SU-DHL-6 (cell line): Measurements from ENCODE around the gene MIPEP.

Source experiments
- H2AFZ ChIP-seq: fragments of 200-600 bp; sonication (generic); 2 replicates; pipeline ENCODE4 v1.6.1; 2014; ENCODE audit warnings: low read depth, mild to moderate bottlenecking, moderate library complexity, mixed read lengths, antibody characterized with exemption, low read length; ENCODE audit not compliant: severe bottlenecking
- H3F3A ChIP-seq: fragments of 200-600 bp; shearing (Covaris generic); 2 replicates; pipeline ENCODE4 v1.6.0; 2016; ENCODE audit warnings: antibody characterized with exemption, mild to moderate bottlenecking; ENCODE audit not compliant: insufficient read depth
- H3K27ac ChIP-seq: fragments of 200-600 bp; sonication (generic); 2 replicates; pipeline ENCODE4 v1.5.1; 2016; ENCODE audit warnings: low read depth, mild to moderate bottlenecking, low read length, moderate library complexity, mixed read lengths
- H3K27me3 ChIP-seq: fragments of 200-600 bp; sonication (generic), shearing (Covaris generic); 2 replicates; pipeline ENCODE4 v1.6.0; 2014; ENCODE audit warnings: mild to moderate bottlenecking, low read length
- H3K36me3 ChIP-seq: fragments of 200-600 bp; sonication (generic); 2 replicates; pipeline ENCODE4 v1.6.1; 2014; ENCODE audit warnings: mild to moderate bottlenecking, low read length, mixed read lengths
- H3K4me2 ChIP-seq: fragments of 300-600, 200-600 bp; shearing (Covaris generic), sonication (generic); 2 replicates; pipeline ENCODE4 v1.6.0; 2014; ENCODE audit warnings: low read length, low read depth, mild to moderate bottlenecking; ENCODE audit not compliant: poor library complexity, severe bottlenecking
- H3K4me3 ChIP-seq: fragments of 200-600 bp; sonication (generic); 2 replicates; pipeline ENCODE4 v1.5.1; 2014; ENCODE audit warnings: antibody characterized with exemption, low read length, mild to moderate bottlenecking, mixed read lengths; ENCODE audit not compliant: insufficient read depth, poor library complexity, severe bottlenecking
- H3K79me2 ChIP-seq: fragments of 200-600 bp; sonication (generic); 2 replicates; pipeline ENCODE4 v1.6.1; 2014; ENCODE audit warnings: mild to moderate bottlenecking, low read length, moderate library complexity; ENCODE audit not compliant: insufficient read depth
- H3K9ac ChIP-seq: fragments of 200-600 bp; sonication (generic); 2 replicates; pipeline ENCODE4 v1.7.0; 2014; ENCODE audit warnings: mild to moderate bottlenecking, low read length
- H3K9me2 ChIP-seq: fragments of 200-600 bp; sonication (generic); replicated peaks from 2 replicates; pipeline ENCODE4 v1.6.1; 2014; ENCODE audit warnings: low read length; ENCODE audit not compliant: insufficient read depth
- H3K9me3 ChIP-seq: fragments of 200-600 bp; sonication (generic); 2 replicates; pipeline ENCODE4 v1.6.1; 2014; ENCODE audit warnings: low read length, mixed read lengths; ENCODE audit not compliant: insufficient read depth
- H4K20me1 ChIP-seq: fragments of 200-600 bp; sonication (generic); 2 replicates; pipeline ENCODE4 v1.6.1; 2014; ENCODE audit warnings: low read depth, mild to moderate bottlenecking, antibody characterized with exemption, low read length, moderate library complexity, mixed read lengths
- CTCF ChIP-seq: fragments of 200-600 bp; sonication (generic); IDR thresholded peaks from one replicate; pipeline ENCODE4 v1.5.1; 2017; ENCODE audit warnings: antibody characterized with exemption, mild to moderate bottlenecking, low read length, moderate library complexity; ENCODE audit not compliant: insufficient read depth, poor library complexity, severe bottlenecking
- EZH2phosphoT487 ChIP-seq: fragments of 200-600 bp; sonication (generic), shearing (Covaris generic); conservative IDR thresholded peaks from 2 replicates; pipeline ENCODE4 v1.6.1; 2018; ENCODE audit warnings: mild to moderate bottlenecking, antibody characterized with exemption, low read length, moderate library complexity, mixed read lengths

The MIPEP gene

DNA sequence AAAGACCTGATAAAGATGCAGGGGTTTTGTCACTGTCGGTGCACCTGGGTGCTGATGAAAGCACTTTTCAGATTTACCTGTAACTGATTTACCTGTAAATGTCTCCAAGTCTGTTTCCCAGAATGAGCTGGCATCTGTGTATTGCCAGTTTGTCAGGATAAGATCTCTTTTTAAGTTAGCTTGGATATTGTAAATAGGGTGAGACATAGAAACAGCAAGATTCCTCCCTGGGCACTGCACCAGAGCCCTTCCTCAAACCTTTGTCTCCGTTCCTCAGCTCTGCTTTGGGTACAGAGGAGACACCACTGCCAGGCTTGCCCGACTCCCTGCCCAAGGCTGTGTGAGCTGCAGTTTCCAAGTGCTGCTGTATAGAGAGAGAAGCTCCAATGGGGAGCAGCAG is 160.4 kb downstream of the MIPEP start:
- no peaks in the 10 kb centered on the region for H3K27me3 ChIP-seq
- no peaks in the 10 kb centered on the region for H3K36me3 ChIP-seq
- no peaks in the 10 kb centered on the region for H3F3A ChIP-seq
- no peaks in the 10 kb centered on the region for H3K9me3 ChIP-seq
- no peak overlapping the region for H3K9ac ChIP-seq
- H3K9me2 ChIP-seq: no peaks in the 10 kb centered on the region
- no peak overlapping the region for H3K4me3 ChIP-seq
- H3K4me2 ChIP-seq: no peak overlapping the region
- no peak overlapping the region for H2AFZ ChIP-seq
- H3K79me2 ChIP-seq: no peaks in the 10 kb centered on the region
- H4K20me1 ChIP-seq: no peaks in the 10 kb centered on the region
- no peak overlapping the region for H3K27ac ChIP-seq
- TF ChIP-seq EZH2phosphoT487 (no peak), CTCF (no peak)

- H3K9me3 ChIP-seq: no peaks in the 10 kb centered on the region
- H3K4me3 ChIP-seq: no peak overlapping the region
- H3K79me2 ChIP-seq: no peaks in the 10 kb centered on the region
- H3K9me2 ChIP-seq: no peaks in the 10 kb centered on the region
- H3K27me3 ChIP-seq: no peaks in the 10 kb centered on the region
- H2AFZ ChIP-seq: no peak overlapping the region
- no peaks in the 10 kb centered on the region for H4K20me1 ChIP-seq
- H3K4me2 ChIP-seq: no peak overlapping the region
- no peak overlapping the region for H3K27ac ChIP-seq
- H3K9ac ChIP-seq: no peak overlapping the region
- H3K36me3 ChIP-seq: no peaks in the 10 kb centered on the region
- no peak for TF ChIP-seq EZH2phosphoT487
- no peak for TF ChIP-seq CTCF
- H3F3A ChIP-seq: no peaks in the 10 kb centered on the region
These were observed 163.3 kb downstream of the MIPEP start for GRCh38 chr13:23725922-23726321.

DNA sequence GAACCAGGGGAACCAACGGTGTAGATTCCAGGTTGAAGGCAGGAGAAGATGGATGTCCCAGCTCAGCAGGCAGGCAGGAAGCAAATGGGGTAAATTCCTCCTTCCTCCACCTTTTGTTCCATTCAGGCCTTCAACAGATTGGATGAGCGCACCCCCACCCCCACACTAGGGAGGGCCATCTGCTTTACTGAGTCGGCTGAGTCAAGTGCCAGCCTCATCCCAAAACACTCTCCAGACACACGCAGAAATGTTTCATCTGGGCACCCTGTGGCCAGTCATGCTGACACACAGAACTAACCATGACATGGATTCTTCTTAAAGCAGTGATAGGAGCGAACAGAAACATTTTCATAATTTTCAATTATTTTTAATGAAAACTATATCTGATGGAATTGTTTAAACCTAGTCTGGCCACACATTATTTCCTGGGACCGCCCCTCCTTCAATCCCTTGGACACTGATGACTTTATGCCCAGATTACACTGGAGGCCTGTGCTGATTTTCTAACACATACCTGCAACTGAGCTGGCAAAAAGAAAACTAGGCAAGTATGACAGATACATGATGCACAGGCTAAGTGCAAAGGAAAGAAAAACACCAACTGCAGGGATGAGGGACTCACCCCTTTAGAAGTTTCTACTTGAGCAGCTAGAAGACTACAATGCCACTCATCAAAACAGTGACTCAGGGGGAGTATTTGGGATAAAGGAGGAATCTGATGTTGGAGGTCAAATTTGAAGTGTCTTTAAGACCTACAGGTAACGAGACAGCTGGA is 164.8 kb downstream of the MIPEP start:
- no peaks in the 10 kb centered on the region for H3K36me3 ChIP-seq
- no peak overlapping the region for H3K9ac ChIP-seq
- TF ChIP-seq EZH2phosphoT487 (no peak), CTCF (no peak)
- no peak overlapping the region for H3K4me2 ChIP-seq
- no peaks in the 10 kb centered on the region for H4K20me1 ChIP-seq
- no peaks in the 10 kb centered on the region for H3K79me2 ChIP-seq
- H3K9me2 ChIP-seq: no peaks in the 10 kb centered on the region
- no peak overlapping the region for H3K4me3 ChIP-seq
- no peaks in the 10 kb centered on the region for H3K27me3 ChIP-seq
- no peak overlapping the region for H2AFZ ChIP-seq
- no peaks in the 10 kb centered on the region for H3K9me3 ChIP-seq
- no peaks in the 10 kb centered on the region for H3F3A ChIP-seq
- no peak overlapping the region for H3K27ac ChIP-seq
